Endodermal cell (in vitro differentiated cells): ENCODE results near the gene ACHE. TPM values are rescaled to one million over a fixed set of nuclear protein-coding genes. Genes with fewer than 3 reads are reported as not detected.

ENCODE experiments used
- DNase-seq: peaks from one replicate; pipeline ENCODE4 v3.0.0-alpha.2; 2017
- H3K27ac ChIP-seq: 2 replicates; pipeline ENCODE4 v1.5.1; 2013; ENCODE audit warnings: mild to moderate bottlenecking, low read depth, low read length, moderate library complexity
- H3K27me3 ChIP-seq: 2 replicates; pipeline ENCODE4 v1.6.1; 2013; ENCODE audit warnings: mild to moderate bottlenecking, low read length, moderate library complexity; ENCODE audit not compliant: insufficient read depth, control insufficient read depth, poor library complexity, severe bottlenecking
- H3K36me3 ChIP-seq: 2 replicates; pipeline ENCODE4 v1.7.0; 2013; ENCODE audit warnings: mild to moderate bottlenecking, low read length, moderate library complexity; ENCODE audit not compliant: control insufficient read depth, insufficient read depth
- H3K4me1 ChIP-seq: one replicate; pipeline ENCODE4 v1.7.0; 2013; ENCODE audit warnings: low read length; ENCODE audit not compliant: control insufficient read depth, insufficient read depth
- H3K4me3 ChIP-seq: 2 replicates; pipeline ENCODE4 v1.5.1; 2013; ENCODE audit warnings: mild to moderate bottlenecking, low read length, moderate library complexity
- H3K9ac ChIP-seq: 2 replicates; pipeline ENCODE4 v1.6.1; 2013; ENCODE audit warnings: mild to moderate bottlenecking, low read length, moderate library complexity; ENCODE audit not compliant: poor library complexity, severe bottlenecking; ENCODE audit errors: extremely low read depth
- H3K9me3 ChIP-seq: 2 replicates; pipeline ENCODE4 v1.6.1; 2013; ENCODE audit warnings: mild to moderate bottlenecking, low read length, moderate library complexity; ENCODE audit not compliant: control insufficient read depth
- H3K27ac Mint-ChIP-seq: 2 replicates; pipeline ENCODE4 v1.8.0; 2020; ENCODE audit warnings: mixed read lengths
- H3K27me3 Mint-ChIP-seq: 2 replicates; pipeline ENCODE4 v1.8.0; 2021; ENCODE audit warnings: mild to moderate bottlenecking, mixed read lengths; ENCODE audit not compliant: insufficient read depth
- H3K36me3 Mint-ChIP-seq: 2 replicates; pipeline ENCODE4 v1.8.0; 2020; ENCODE audit warnings: low read depth, mixed read lengths
- H3K4me1 Mint-ChIP-seq: 2 replicates; pipeline ENCODE4 v1.8.0; 2020; ENCODE audit warnings: mixed read lengths
- H3K4me3 Mint-ChIP-seq: 2 replicates; pipeline ENCODE4 v1.8.0; 2020; ENCODE audit warnings: mild to moderate bottlenecking, moderate library complexity, mixed read lengths
- H3K9me3 Mint-ChIP-seq: 2 replicates; pipeline ENCODE4 v1.8.0; 2020; ENCODE audit warnings: mild to moderate bottlenecking, mixed read lengths
- WGBS, 2 experiments: methylation state at CpG; one replicate each; pipeline versions ENCODE4 v1.1.5 to v1.1.7; 2013; ENCODE audit warnings: missing lambda C conversion rate in 2 of 2, mixed read lengths in 1 of 2; ENCODE audit not compliant: insufficient coverage in 1 of 2, insufficient read length in 1 of 2; 5-methylcytosine and 5-hydroxymethylcytosine counted together
- total RNA-seq, 2 donors: library from RNA; stranded (reverse); fragmentation: NEBNext Ultra II Directional in 1 of 2; extraction: Animal tissue kit (Norgen Biotek cat#: 25700) in 1 of 2; gene quantifications; 2 replicates in 1 of 2; 3 replicates in 1 of 2; pipeline ENCODE4 v1.2.1, GENCODE V29; 2021
- TF ChIP-seq, protein P1 (sequence below): fragments of 200-600 bp; sonication (generic); conservative IDR thresholded peaks from 2 replicates; pipeline ENCODE4 v1.5.0; 2021; ENCODE audit warnings: antibody characterized with exemption, mild to moderate bottlenecking

ACHE gene
- total RNA-seq, 2 donors from 2014 or later = 2.6 to 13.7 TPM

DNA sequence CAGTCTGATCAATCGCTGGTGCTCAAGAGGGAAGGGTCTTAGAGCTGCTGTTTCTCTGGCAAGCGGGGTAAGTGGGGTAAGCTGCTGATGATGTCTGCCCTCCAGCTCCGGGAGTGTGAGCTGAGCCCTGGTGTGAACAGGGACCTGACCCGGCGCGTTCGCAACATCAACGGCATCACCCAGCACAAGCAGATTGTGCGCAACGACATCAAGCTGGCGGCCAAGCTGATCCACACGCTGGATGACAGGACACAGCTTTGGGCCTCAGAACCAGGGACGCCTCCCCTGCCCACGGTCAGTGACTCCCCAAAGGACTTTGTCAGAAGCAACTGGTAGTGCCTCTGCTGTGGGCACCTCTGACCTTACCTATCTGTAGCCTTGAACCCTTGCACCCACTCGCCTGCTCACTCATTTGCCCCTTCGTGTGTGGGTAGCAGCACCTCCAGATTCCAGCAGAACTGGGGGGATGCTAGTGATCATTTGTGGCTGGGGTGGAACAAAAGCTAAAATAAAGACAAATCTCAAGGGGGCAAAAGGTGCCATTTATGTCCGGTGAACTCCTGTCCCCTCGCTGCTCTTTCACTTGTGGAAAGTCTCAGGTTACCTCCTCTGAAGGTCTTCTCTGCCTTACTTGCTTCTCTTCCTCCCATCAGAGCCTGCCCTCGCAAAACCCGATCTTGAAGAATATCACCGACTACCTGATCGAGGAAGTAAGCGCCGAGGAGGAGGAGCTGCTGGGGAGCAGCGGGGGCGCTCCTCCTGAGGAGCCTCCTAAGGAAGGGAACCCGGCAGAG is 9.3 kb downstream of the ACHE start:
- TF ChIP-seq, protein P1, sequence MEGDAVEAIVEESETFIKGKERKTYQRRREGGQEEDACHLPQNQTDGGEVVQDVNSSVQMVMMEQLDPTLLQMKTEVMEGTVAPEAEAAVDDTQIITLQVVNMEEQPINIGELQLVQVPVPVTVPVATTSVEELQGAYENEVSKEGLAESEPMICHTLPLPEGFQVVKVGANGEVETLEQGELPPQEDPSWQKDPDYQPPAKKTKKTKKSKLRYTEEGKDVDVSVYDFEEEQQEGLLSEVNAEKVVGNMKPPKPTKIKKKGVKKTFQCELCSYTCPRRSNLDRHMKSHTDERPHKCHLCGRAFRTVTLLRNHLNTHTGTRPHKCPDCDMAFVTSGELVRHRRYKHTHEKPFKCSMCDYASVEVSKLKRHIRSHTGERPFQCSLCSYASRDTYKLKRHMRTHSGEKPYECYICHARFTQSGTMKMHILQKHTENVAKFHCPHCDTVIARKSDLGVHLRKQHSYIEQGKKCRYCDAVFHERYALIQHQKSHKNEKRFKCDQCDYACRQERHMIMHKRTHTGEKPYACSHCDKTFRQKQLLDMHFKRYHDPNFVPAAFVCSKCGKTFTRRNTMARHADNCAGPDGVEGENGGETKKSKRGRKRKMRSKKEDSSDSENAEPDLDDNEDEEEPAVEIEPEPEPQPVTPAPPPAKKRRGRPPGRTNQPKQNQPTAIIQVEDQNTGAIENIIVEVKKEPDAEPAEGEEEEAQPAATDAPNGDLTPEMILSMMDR = no peak
- Mint-ChIP-seq H3K27ac (peak overlapping the region; percentile 74), H3K4me3 (no peak overlapping the region), H3K4me1 (peaks cover 21% of the 10 kb centered on the region), H3K27me3 (no peaks in the 10 kb centered on the region), H3K36me3 (peaks cover 70% of the 10 kb centered on the region), H3K9me3 (no peaks in the 10 kb centered on the region)
- Histone ChIP-seq H3K27me3 (no peaks in the 10 kb centered on the region), H3K9ac (no peak overlapping the region), H3K4me1 (peaks cover 2% of the 10 kb centered on the region), H3K9me3 (no peaks in the 10 kb centered on the region), H3K27ac (no peak overlapping the region), H3K36me3 (peaks cover 74% of the 10 kb centered on the region), H3K4me3 (no peak overlapping the region)
- 93 to 94% methylated on average over 25 to 27 of the region's 27 CpGs for WGBS, 2 experiments
- DNase-seq = no peak

DNA sequence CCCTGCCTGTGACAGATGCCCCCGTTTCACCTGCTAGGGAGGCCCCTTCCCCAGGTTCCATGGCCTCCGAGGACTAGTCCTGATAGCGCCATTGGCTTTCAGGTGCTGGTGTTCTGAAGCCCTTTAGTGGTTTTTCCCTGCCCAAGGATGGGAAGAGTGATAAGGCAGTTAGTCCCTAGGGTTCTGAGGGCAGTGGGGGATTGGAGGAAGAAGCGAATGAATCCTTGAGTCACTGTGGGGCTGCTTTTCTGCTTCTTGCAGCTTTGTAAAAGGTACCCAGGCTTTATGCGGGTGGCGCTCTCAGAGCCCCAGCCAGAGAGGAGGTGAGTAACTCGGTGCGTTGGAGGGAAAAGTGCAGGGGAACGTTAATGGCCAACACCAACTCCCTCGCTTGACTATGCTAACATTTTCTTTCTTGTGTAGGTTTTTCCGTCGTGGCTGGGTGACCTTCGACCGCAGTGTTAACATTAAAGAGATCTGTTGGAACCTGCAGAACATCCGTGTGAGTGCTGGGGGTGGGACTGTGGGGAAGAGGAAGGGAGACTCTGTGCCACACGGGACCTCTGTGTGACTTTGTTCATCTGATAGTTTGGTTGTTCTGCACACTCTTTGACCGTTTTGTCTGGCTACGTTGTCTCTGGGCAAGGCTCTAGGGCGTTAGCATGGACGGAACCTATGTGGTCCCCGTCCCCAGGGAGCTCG is 10.1 kb downstream of the ACHE start:
- Histone ChIP-seq H3K4me1 (peaks cover 2% of the 10 kb centered on the region), H3K36me3 (peaks cover 81% of the 10 kb centered on the region), H3K9me3 (no peaks in the 10 kb centered on the region), H3K4me3 (no peak overlapping the region), H3K9ac (no peak overlapping the region), H3K27me3 (no peaks in the 10 kb centered on the region), H3K27ac (no peak overlapping the region)
- no peaks in the 10 kb centered on the region for H3K27me3 Mint-ChIP-seq
- peaks cover 21% of the 10 kb centered on the region for H3K4me1 Mint-ChIP-seq
- no peaks in the 10 kb centered on the region for H3K9me3 Mint-ChIP-seq
- 94 to 95% methylated on average over 18 to 22 of the region's 22 CpGs for WGBS, 2 experiments
- DNase-seq = no peak
- peak overlapping the region; percentile 5 for H3K27ac Mint-ChIP-seq
- no peak overlapping the region for H3K4me3 Mint-ChIP-seq
- peaks cover 76% of the 10 kb centered on the region for H3K36me3 Mint-ChIP-seq
- TF ChIP-seq, protein P1 = no peak

DNA sequence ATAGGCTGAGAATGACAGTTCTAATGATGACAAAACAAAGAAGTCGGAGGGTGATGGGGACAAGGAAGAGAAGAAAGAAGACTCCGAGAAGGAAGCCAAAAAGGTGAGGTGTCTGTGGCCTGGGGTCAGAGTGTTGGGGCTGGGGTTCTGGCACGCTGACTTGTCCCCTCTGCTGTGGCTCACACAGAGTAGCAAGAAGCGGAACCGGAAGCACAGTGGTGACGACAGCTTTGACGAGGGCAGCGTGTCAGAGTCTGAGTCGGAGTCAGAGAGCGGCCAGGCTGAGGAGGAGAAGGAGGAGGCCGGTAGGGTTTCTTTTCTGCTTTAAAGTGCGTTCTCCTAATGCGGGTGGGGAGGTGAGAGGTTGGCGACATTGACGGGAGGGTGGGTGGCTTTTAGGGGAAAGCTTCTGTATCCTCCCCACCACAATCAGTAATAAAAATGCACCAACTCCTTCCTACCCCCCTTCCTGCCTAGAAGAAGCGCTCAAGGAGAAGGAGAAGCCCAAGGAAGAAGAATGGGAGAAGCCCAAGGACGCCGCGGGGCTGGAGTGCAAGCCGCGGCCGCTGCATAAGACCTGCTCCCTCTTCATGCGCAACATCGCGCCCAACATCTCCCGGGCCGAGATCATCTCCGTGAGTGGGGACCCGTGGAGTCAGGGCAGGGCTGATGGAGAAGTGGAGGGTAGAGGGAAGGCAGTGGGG is 10.8 kb downstream of the ACHE start:
- peaks cover 81% of the 10 kb centered on the region for H3K36me3 Mint-ChIP-seq
- H3K4me3 ChIP-seq = no peak overlapping the region
- H3K4me1 ChIP-seq = peaks cover 2% of the 10 kb centered on the region
- H3K9me3 ChIP-seq = no peaks in the 10 kb centered on the region
- DNase-seq = no peak
- no peaks in the 10 kb centered on the region for H3K27me3 Mint-ChIP-seq
- H3K9me3 Mint-ChIP-seq = no peaks in the 10 kb centered on the region
- H3K4me1 Mint-ChIP-seq = peaks cover 23% of the 10 kb centered on the region
- TF ChIP-seq, protein P1 = no peak
- 97 to 99% methylated on average over 14 to 25 of the region's 29 CpGs for WGBS, 2 experiments
- no peak overlapping the region for H3K9ac ChIP-seq
- no peaks in the 10 kb centered on the region for H3K27me3 ChIP-seq
- H3K27ac Mint-ChIP-seq = peak overlapping the region; percentile 31
- H3K27ac ChIP-seq = no peak overlapping the region
- H3K36me3 ChIP-seq = peaks cover 85% of the 10 kb centered on the region
- no peak overlapping the region for H3K4me3 Mint-ChIP-seq
